Pancreas (tissue), 10 donors: ENCODE measurements around the gene THAP3. TPM values are rescaled to one million over a fixed set of nuclear protein-coding genes. Genes with fewer than 3 reads are reported as not detected.

ENCODE experiments used
- ATAC-seq, 4 donors: fragments of 200-7000 bp; cut with Tn5 transposase; one replicate each; pipeline versions ENCODE4 v1.8.0 to v1.9.1; 2020; ENCODE audit warnings: mild to moderate bottlenecking in 4 of 4, moderate library complexity in 4 of 4
- DNase-seq, 6 donors: peaks; one replicate each; pipeline ENCODE4 v3.0.0-alpha.2; 2020
- FAIRE-seq: peaks from 2 replicates; lab custom pipeline; 2012; peaks lifted over from hg19 to GRCh38; lab: Jason Lieb, UNC
- H3K27ac ChIP-seq, 4 donors: fragments of 200-600 bp; sonication (generic); 1 replicate in 3 of 4; 2 replicates in 1 of 4; pipeline versions ENCODE4 v1.5.0 to v1.8.0; 2020
- H3K27me3 ChIP-seq, 4 donors: fragments of 200-600 bp; one replicate each; pipeline ENCODE4 v1.8.0; 2021
- H3K36me3 ChIP-seq, 3 donors: fragments of 200-600 bp; sonication (generic) in 1 of 3; one replicate each; pipeline versions ENCODE4 v1.5.0 to v1.8.0; 2020 to 2021
- H3K4me1 ChIP-seq, 3 donors: fragments of 200-600 bp; one replicate each; pipeline ENCODE4 v1.8.0; 2021
- H3K4me3 ChIP-seq, 4 donors: fragments of 200-600 bp; sonication (generic) in 2 of 4; one replicate each; pipeline versions ENCODE4 v1.5.0 to v1.8.0; 2020 to 2021
- H3K9me3 ChIP-seq, 4 donors: fragments of 200-600 bp; one replicate each; pipeline ENCODE4 v1.8.0; 2021
- WGBS, 2 donors: extraction: QIAGEN DNeasy Blood & Tissue Kit; methylation state at CpG; one replicate each; pipeline ENCODE4 v1.1.7; 2013; 5-methylcytosine and 5-hydroxymethylcytosine counted together
- intact Hi-C, 3 donors: fragments of 100-400 bp; cut with DNase I; formaldehyde crosslinking; loops; one replicate each; pipeline versions ENCODE4 v1.11.1 to v1.14.2; 2022
- polyA plus RNA-seq, 2 donors: library from polyadenylated mRNA; stranded (reverse); fragments of 200-250 nt; gene quantifications; one replicate each; pipeline ENCODE4 v1.2.3, GENCODE V29; 2013
- total RNA-seq, 6 donors: library from RNA; stranded (reverse); fragmentation: NEBNext Ultra II Directional in 4 of 6; extraction: Animal tissue kit (Norgen Biotek cat#: 25700) in 4 of 6; gene quantifications; one replicate each; pipeline versions ENCODE4 v1.2.1 to v1.2.4, GENCODE V29; 2021 to 2023
- TF ChIP-seq, protein P1 (sequence below), 4 donors: fragments of 200-600 bp; sonication (generic) in 3 of 4; IDR thresholded peaks; one replicate each; pipeline versions ENCODE4 v1.5.0 to v1.8.0; 2021; ENCODE audit warnings: antibody characterized with exemption in 4 of 4
- donor health status: healthy with polysubstance abuse.
- donor health status: DM: no; HTN: no; CAD: no; lungs with moderate emphysema.
- donor health status: DM: no; HTN: no; CAD: no.
- donor health status: control.
- donor health status: control.
- donor health status: Bipolar disorder and iron deficiency.
- donor health status: DM: yes; HTN: yes; CAD: no.
- donor health status: DM: no; HTN: no; CAD: no.
- donor health status: DM: no; HTN: no; CAD: no.
- donor health status: DM: yes; HTN: yes; CAD: no.

THAP3 gene
- total and polyA plus RNA-seq, 8 donors, result 6.9 to 28.0 (median 9.2) TPM

DNA sequence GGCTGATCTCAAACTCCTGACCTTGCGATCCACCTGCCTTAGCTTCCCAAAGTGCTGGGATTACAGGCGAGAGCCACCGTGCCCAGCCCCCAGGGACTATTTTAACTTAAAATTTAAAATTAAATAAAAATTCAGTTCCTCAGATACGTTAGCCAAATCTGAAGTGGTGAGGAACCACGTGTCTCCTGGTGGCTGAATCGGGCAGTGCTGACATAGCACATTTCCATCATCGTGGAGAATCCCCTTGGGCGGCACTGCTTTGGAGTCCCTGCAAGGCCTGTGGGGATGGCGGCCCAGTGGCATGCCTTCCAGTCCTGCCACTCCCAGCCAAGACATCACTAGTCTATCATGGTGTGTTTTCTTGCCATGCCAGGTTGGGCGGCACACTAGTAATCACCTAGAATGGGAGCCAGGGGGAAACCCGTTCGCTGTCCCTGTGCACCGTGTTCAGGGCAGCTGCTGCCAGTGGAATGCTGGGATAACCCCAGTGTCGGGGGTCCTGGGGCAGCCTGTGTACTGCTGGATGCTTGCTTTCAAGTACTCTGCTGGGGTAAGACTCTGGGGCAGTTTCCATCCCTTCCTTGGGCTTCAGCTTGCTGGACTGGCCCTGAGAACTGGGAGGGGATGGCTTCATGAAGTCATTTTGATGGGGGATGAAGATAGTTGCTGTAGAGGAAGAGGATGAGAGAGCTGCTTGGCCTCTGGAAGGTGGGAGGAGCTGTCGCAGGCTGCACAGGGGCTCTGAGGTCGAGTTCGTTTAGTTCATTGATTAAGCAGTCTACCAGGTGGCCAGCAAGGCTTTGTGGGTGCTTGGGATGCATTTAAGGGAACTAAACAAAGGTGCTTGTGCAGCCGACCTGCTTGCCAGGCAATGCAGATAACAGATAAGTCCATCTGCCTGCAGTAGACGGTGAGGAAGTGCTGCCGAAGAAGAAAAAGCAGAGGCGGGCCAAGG, 40.3 kb upstream of the THAP3 start:
- intact Hi-C loops, result no loop called here
- no peak overlapping the region for H3K27ac ChIP-seq
- FAIRE-seq (no peak), ATAC-seq (no peak), DNase-seq (no peak)
- H3K4me3 ChIP-seq, result no peak overlapping the region
- no peaks in the 10 kb centered on the region for H3K27me3 ChIP-seq
- no peaks in the 10 kb centered on the region for H3K9me3 ChIP-seq
- peaks cover 0 to 15% (median 8%) of the 10 kb centered on the region in 3 donors for H3K36me3 ChIP-seq
- TF ChIP-seq, protein P1, sequence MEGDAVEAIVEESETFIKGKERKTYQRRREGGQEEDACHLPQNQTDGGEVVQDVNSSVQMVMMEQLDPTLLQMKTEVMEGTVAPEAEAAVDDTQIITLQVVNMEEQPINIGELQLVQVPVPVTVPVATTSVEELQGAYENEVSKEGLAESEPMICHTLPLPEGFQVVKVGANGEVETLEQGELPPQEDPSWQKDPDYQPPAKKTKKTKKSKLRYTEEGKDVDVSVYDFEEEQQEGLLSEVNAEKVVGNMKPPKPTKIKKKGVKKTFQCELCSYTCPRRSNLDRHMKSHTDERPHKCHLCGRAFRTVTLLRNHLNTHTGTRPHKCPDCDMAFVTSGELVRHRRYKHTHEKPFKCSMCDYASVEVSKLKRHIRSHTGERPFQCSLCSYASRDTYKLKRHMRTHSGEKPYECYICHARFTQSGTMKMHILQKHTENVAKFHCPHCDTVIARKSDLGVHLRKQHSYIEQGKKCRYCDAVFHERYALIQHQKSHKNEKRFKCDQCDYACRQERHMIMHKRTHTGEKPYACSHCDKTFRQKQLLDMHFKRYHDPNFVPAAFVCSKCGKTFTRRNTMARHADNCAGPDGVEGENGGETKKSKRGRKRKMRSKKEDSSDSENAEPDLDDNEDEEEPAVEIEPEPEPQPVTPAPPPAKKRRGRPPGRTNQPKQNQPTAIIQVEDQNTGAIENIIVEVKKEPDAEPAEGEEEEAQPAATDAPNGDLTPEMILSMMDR (IDR thresholded peaks at IDR 0.05), result no peak
- H3K4me1 ChIP-seq, result peaks cover 18 to 28% (median 23%) of the 10 kb centered on the region in 3 donors
- WGBS, 2 donors, result 70 to 79% methylated on average over 21 of the region's 21 CpGs

DNA sequence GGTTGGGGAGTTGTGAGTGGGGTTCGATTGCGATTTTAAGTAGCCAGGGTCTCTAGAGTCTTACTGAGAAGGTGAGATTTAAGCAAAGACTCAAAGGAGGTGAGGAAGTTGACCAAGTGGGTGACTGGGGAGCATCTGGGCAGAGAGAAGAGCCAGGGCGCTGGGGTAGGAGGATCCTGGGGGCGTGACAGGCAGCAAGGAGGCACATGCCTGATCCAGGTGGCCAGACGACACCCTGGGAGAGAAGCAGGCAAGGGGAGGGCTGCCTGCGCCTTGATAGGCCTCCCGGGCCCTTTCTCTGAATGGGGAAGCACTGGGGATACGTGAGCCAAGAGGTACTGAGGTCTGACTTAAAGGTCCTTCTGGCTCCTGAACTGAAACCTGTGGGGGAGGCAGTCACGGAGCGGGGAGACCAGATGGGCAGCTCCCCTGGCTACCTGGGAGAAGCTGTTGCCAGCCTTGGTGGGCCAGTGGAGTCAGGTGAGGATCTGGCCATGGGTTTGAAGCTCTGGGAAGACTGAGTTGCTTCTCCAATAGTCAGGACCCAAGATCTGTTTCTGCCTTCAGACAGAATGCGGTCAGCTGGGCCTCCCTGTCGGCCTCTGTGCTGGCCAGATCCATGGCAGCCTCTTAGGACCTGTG, 39.5 kb upstream of the THAP3 start:
- Histone ChIP-seq H3K27me3 (no peaks in the 10 kb centered on the region), H3K9me3 (no peaks in the 10 kb centered on the region), H3K36me3 (peaks cover 0 to 19% (median 13%) of the 10 kb centered on the region in 3 donors), H3K4me3 (no peak overlapping the region), H3K27ac (no peak overlapping the region), H3K4me1 (peaks cover 17 to 28% (median 23%) of the 10 kb centered on the region in 3 donors)
- 82 to 86% methylated on average over 12 of the region's 12 CpGs for WGBS, 2 donors
- ATAC-seq, result no peak
- DNase-seq, result no peak
- TF ChIP-seq, protein P1 (IDR thresholded peaks at IDR 0.05), result no peak
- no peak for FAIRE-seq
- intact Hi-C loops, result no loop called here

DNA sequence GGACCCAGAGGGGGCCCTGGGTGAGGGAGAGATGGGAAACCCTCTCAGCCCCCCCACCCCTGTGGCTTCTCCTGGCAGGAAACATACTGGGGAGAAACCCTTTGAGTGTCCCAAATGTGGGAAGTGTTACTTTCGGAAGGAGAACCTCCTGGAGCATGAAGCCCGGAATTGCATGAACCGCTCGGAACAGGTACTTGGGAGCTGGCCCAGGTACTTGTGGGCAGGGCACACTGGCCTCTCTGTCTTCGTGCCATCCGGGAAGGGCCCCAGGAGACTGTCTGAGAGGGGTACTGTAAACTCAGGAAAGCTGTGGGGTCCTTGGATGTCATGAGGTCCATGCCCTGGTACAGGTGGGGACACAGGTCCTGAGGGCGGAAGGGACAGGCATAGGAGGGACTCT, 38.8 kb upstream of the THAP3 start:
- no peak overlapping the region for H3K4me3 ChIP-seq
- no peak overlapping the region for H3K27ac ChIP-seq
- no peaks in the 10 kb centered on the region for H3K9me3 ChIP-seq
- ATAC-seq (no peak), DNase-seq (no peak), FAIRE-seq (no peak)
- no peaks in the 10 kb centered on the region for H3K27me3 ChIP-seq
- TF ChIP-seq, protein P1 (IDR thresholded peaks at IDR 0.05), result no peak
- H3K4me1 ChIP-seq, result peaks cover 15 to 28% (median 23%) of the 10 kb centered on the region in 3 donors
- intact Hi-C loops, result no loop called here
- 84 to 91% methylated on average over 7 of the region's 7 CpGs for WGBS, 2 donors
- peaks cover 0 to 19% (median 14%) of the 10 kb centered on the region in 3 donors for H3K36me3 ChIP-seq

DNA sequence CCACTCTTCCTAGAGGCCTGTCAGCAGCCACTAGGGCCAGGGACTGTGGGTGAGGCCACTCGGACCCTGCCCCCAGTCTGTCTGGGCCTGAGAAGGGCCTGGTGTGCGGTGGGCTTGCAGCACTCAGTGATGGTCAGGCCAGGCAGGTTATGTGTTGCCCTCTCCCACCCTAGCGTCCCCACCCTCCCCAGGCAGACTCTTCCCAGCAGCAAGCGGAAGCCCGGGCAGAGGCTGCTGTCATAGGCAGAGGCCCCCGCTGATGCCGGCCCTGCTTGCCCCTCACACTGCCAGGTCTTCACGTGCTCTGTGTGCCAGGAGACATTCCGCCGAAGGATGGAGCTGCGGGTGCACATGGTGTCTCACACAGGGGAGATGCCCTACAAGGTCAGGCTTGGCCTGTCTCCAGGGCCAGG, 38.3 kb upstream of the THAP3 start:
- Histone ChIP-seq H3K27me3 (no peaks in the 10 kb centered on the region), H3K4me3 (no peak overlapping the region), H3K4me1 (peaks cover 9 to 23% (median 20%) of the 10 kb centered on the region in 3 donors), H3K9me3 (no peaks in the 10 kb centered on the region), H3K36me3 (peaks cover 0 to 19% (median 14%) of the 10 kb centered on the region in 3 donors), H3K27ac (no peak overlapping the region)
- DNase-seq (peak in 1 of 6 donors; percentile 82), FAIRE-seq (no peak), ATAC-seq (no peak)
- WGBS, 2 donors, result 64 to 72% methylated on average over 11 of the region's 11 CpGs
- intact Hi-C loops, result no loop called here
- TF ChIP-seq, protein P1 (IDR thresholded peaks at IDR 0.05), result no peak
